BE2C (cell line): ENCODE results near the gene PARP4.

Experiments
- DNase-seq: peaks from one replicate; pipeline ENCODE4 v3.0.0-alpha.2; 2020
- H3K27me3 ChIP-seq: fragments of 250-450 bp; sonication (Bioruptor Pico); 2 replicates; pipeline ENCODE4 v1.5.1; 2020; ENCODE audit warnings: mild to moderate bottlenecking
- H3K36me3 ChIP-seq: fragments of 250-450 bp; sonication (Bioruptor Pico); 2 replicates; pipeline ENCODE4 v1.5.1; 2020; ENCODE audit warnings: mild to moderate bottlenecking
- H3K4me1 ChIP-seq: fragments of 250-450 bp; sonication (Bioruptor Pico); 2 replicates; pipeline ENCODE4 v1.5.1; 2020
- H3K4me3 ChIP-seq: 2 replicates; pipeline ENCODE4 v1.5.1; 2011; ENCODE audit warnings: low read depth, low read length
- H3K9me3 ChIP-seq: fragments of 250-450 bp; sonication (Bioruptor Pico); 2 replicates; pipeline ENCODE4 v1.5.1; 2020
- TF ChIP-seq, protein P1 (sequence below): IDR thresholded peaks from 2 replicates; pipeline ENCODE4 v1.5.1; 2012; ENCODE audit warnings: mild to moderate bottlenecking, low read depth, low read length

PARP4 gene

GRCh38 chr13:24540236-24541126 is 27.9 kb upstream of the PARP4 start:
- TF ChIP-seq, protein P1, sequence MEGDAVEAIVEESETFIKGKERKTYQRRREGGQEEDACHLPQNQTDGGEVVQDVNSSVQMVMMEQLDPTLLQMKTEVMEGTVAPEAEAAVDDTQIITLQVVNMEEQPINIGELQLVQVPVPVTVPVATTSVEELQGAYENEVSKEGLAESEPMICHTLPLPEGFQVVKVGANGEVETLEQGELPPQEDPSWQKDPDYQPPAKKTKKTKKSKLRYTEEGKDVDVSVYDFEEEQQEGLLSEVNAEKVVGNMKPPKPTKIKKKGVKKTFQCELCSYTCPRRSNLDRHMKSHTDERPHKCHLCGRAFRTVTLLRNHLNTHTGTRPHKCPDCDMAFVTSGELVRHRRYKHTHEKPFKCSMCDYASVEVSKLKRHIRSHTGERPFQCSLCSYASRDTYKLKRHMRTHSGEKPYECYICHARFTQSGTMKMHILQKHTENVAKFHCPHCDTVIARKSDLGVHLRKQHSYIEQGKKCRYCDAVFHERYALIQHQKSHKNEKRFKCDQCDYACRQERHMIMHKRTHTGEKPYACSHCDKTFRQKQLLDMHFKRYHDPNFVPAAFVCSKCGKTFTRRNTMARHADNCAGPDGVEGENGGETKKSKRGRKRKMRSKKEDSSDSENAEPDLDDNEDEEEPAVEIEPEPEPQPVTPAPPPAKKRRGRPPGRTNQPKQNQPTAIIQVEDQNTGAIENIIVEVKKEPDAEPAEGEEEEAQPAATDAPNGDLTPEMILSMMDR: 0 out of 2 replicates have a peak, but pooled peaks have one; percentile 5
- H3K36me3 ChIP-seq: no peaks in the 10 kb centered on the region
- H3K4me1 ChIP-seq: no peaks in the 10 kb centered on the region
- no peak for DNase-seq
- H3K27me3 ChIP-seq: peaks cover 20% of the 10 kb centered on the region
- H3K9me3 ChIP-seq: no peaks in the 10 kb centered on the region
- no peak overlapping the region for H3K4me3 ChIP-seq

- TF ChIP-seq, protein P1: no peak
- Histone ChIP-seq H3K4me1 (no peaks in the 10 kb centered on the region), H3K27me3 (peaks cover 20% of the 10 kb centered on the region), H3K36me3 (no peaks in the 10 kb centered on the region), H3K4me3 (no peak overlapping the region), H3K9me3 (no peaks in the 10 kb centered on the region)
- DNase-seq: no peak
Observed at GRCh38 chr13:24539500-24540165, 27.1 kb upstream of the PARP4 start.

- TF ChIP-seq, protein P1: no peak
- H3K36me3 ChIP-seq: no peaks in the 10 kb centered on the region
- DNase-seq: no peak
- H3K4me3 ChIP-seq: no peak overlapping the region
- no peaks in the 10 kb centered on the region for H3K4me1 ChIP-seq
- no peaks in the 10 kb centered on the region for H3K9me3 ChIP-seq
- H3K27me3 ChIP-seq: no peaks in the 10 kb centered on the region
Observed at GRCh38 chr13:24529478-24529877, 16.9 kb upstream of the PARP4 start.

- Histone ChIP-seq H3K4me3 (no peak overlapping the region), H3K4me1 (no peaks in the 10 kb centered on the region), H3K9me3 (no peaks in the 10 kb centered on the region), H3K36me3 (no peaks in the 10 kb centered on the region), H3K27me3 (no peaks in the 10 kb centered on the region)
- DNase-seq: no peak
- TF ChIP-seq, protein P1: no peak
Observed at GRCh38 chr13:24528816-24529398, 16.3 kb upstream of the PARP4 start.

GRCh38 chr13:24527266-24527775 is 14.7 kb upstream of the PARP4 start:
- TF ChIP-seq, protein P1: no peak
- no peak for DNase-seq
- H3K36me3 ChIP-seq: no peaks in the 10 kb centered on the region
- no peaks in the 10 kb centered on the region for H3K9me3 ChIP-seq
- H3K4me1 ChIP-seq: no peaks in the 10 kb centered on the region
- H3K4me3 ChIP-seq: no peak overlapping the region
- H3K27me3 ChIP-seq: no peaks in the 10 kb centered on the region
